Activated CD4-positive, alpha-beta memory T cell treated with anti-CD3 and anti-CD28 coated beads, Interleukin-2, amount 10 ng/mL, durations not matched to agents 7 days and 5 days (primary cell): ENCODE results near the gene PCSK7. TPM values are rescaled to one million over a fixed set of nuclear protein-coding genes. Genes with fewer than 3 reads are reported as not detected.

ENCODE experiments used
- CTCF ChIA-PET: fragments of 350-600 bp; sonication (Branson Sonifier 250); formaldehyde crosslinking; loops from one replicate; lab custom pipeline; 2021; ENCODE audit warnings: antibody characterized with exemption, inconsistent platforms; lab: Charles Lee
- POLR2A ChIA-PET: fragments of 350-600 bp; sonication (Branson Sonifier 250); formaldehyde crosslinking; loops from one replicate; lab custom pipeline; 2021; ENCODE audit warnings: antibody characterized with exemption; lab: Charles Lee
- DNase-seq: peaks from one replicate; pipeline ENCODE4 v3.0.0-alpha.2; 2020
- H3K27ac Mint-ChIP-seq: one replicate; pipeline ENCODE4 v1.8.0; 2021; ENCODE audit warnings: mild to moderate bottlenecking, mixed read lengths
- H3K27me3 Mint-ChIP-seq: one replicate; pipeline ENCODE4 v1.8.0; 2021; ENCODE audit warnings: mixed read lengths
- H3K36me3 Mint-ChIP-seq: one replicate; pipeline ENCODE4 v1.8.0; 2021; ENCODE audit warnings: low read depth, mixed read lengths
- H3K4me1 Mint-ChIP-seq: one replicate; pipeline ENCODE4 v1.8.0; 2021; ENCODE audit warnings: mixed read lengths
- H3K4me3 Mint-ChIP-seq: one replicate; pipeline ENCODE4 v1.8.0; 2021; ENCODE audit warnings: mild to moderate bottlenecking, mixed read lengths
- H3K9me3 Mint-ChIP-seq: one replicate; pipeline ENCODE4 v1.8.0; 2021; ENCODE audit warnings: mixed read lengths
- total RNA-seq, 2 experiments: library from RNA; stranded (reverse); gene quantifications; one replicate each; pipeline ENCODE4 v1.2.3, GENCODE V29; 2021

The PCSK7 gene
- total RNA-seq, 2 experiments from 2014 or later = 181 to 182 TPM

DNA sequence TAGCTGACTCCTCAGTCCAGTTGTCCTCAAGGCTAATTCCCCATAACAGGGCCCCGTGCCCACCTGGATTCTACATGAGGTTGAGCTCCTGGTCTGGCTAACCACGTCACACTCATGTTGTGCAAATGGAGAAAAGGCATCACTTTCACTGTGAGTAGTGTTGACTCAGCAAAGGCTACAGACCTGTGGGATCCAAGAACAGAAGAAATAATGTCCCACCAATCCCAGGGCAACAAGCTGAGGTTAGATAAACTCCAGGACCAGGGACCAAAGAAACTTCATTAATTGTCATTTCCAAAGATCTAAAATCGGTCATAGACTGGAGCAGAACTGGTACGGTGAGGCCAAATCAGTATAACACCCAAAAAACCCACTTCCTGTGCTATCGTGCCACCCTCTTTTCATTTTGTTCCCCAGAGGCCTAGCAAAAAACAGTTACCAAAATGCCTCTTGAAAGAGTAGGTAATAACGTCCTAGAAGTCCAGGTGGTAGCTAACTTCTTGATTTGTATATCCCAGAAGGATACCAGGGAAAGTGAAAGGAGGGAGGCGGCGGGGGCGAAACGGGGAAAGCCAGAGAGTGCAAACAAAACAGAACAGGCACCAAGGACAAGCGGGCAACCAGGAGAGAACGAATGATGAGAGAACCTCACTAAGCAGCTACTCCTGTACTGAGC is 1.4 kb downstream of the PCSK7 start:
- Mint-ChIP-seq H3K4me1 (peaks cover 52% of the 10 kb centered on the region), H3K4me3 (peak overlapping the region; percentile 100)
- POLR2A ChIA-PET = interaction anchor here (0.8 to 4.7 kb wide), 18 partner anchors 9 to 1075 kb away, joined by 3 to 55 read pairs (median 5); partner anchors contain the start of genes CEP164, PAFAH1B2, SIDT2 and SIK3

DNA sequence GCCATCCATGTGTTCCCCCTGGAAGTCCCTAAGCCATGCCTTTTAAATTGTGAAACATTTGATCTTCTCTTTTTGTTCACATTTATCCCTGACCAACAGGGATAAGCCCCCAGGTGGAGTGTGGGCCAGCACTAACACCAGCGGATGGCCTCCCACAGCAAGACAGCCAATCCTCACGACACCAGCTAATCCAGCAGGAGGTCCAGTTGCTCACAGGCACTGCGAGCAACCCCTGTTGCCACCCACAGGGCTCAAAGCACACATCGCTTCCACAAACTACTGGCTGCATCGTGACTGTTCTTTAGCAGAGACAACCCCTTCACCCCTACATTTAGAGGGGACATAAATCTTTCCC is 2.0 kb downstream of the PCSK7 start:
- H3K4me3 Mint-ChIP-seq = peak overlapping the region; percentile 100
- DNase-seq = no peak
- peaks cover 52% of the 10 kb centered on the region for H3K4me1 Mint-ChIP-seq
- no peaks in the 10 kb centered on the region for H3K27me3 Mint-ChIP-seq
- no peaks in the 10 kb centered on the region for H3K9me3 Mint-ChIP-seq
- H3K27ac Mint-ChIP-seq = peak overlapping the region; percentile 99
- peaks cover 63% of the 10 kb centered on the region for H3K36me3 Mint-ChIP-seq
- POLR2A ChIA-PET = interaction anchor here (0.8 to 4.7 kb wide), 15 partner anchors 9 to 1075 kb away, joined by 3 to 55 read pairs (median 7); partner anchors contain the start of genes CEP164, PAFAH1B2, SIDT2 and SIK3
- CTCF ChIA-PET = interaction anchor here (0.6 to 9.9 kb wide), 6 partner anchors 19 to 394 kb away, joined by 3 to 95 read pairs (median 5); partner anchors contain the start of genes CEP164 and SIDT2

More for the DNA sequence above, 1.4 kb downstream of the PCSK7 start:
- Mint-ChIP-seq H3K9me3 (no peaks in the 10 kb centered on the region), H3K27ac (peak overlapping the region; percentile 99), H3K27me3 (no peaks in the 10 kb centered on the region), H3K36me3 (peaks cover 58% of the 10 kb centered on the region)
- DNase-seq = peak; percentile 67
- CTCF ChIA-PET = interaction anchor here (1.0 to 9.9 kb wide), 8 partner anchors 20 to 394 kb away, joined by 3 to 95 read pairs (median 6); partner anchors contain the start of genes CEP164 and SIDT2

DNA sequence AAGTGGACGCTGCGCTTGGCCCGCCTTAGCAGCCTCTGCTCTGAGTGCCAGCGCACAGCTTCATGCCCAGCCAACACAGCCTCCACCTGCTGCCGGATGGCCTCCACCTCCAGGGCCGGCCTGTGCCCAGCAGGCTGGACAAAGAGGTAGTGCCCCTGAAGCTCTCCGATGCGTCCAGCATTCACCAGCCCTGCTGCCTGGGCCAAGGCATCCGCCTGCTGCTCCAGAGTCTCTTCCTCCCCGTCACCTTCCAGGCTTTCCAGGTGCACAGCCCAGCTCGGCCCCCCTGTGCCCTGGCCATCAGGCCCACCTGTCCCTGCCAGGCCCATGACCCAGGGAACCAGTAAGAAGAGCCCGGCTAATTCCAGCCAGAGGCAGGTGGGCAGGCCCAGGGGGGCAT is 2.5 kb downstream of the PCSK7 start:
- Mint-ChIP-seq H3K36me3 (peaks cover 68% of the 10 kb centered on the region), H3K4me3 (peak overlapping the region; percentile 100), H3K27me3 (no peaks in the 10 kb centered on the region), H3K27ac (peak overlapping the region; percentile 99), H3K9me3 (no peaks in the 10 kb centered on the region), H3K4me1 (peaks cover 51% of the 10 kb centered on the region)
- CTCF ChIA-PET = interaction anchor here (0.6 to 9.9 kb wide), 4 partner anchors 19 to 123 kb away, joined by 3 to 95 read pairs (median 12); partner anchors contain the start of genes CEP164 and SIDT2
- POLR2A ChIA-PET = interaction anchor here (1.1 to 4.7 kb wide), 9 partner anchors 8 to 299 kb away, joined by 3 to 55 read pairs (median 25); partner anchors contain the start of genes CEP164, PAFAH1B2, SIDT2 and SIK3
- no peak for DNase-seq

DNA sequence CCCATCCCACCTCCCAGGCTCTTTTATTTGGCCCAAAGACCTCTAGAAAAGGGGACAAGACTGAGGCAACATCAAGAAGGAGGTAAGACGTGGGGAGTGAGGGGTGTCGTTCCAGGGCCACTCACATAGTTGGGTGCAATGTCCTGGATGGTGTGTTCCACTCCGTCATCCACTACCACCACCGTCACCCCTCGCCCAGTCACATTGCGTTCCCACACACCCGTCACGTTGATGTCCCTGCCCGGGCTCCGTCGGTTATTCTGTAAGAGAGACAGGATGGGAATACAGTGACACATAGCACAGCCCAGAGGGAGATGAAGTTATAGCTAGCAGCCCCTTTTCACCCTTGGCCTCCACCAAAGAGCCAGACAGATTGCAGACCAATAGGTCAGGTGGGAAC is 3.8 kb downstream of the PCSK7 start:
- Mint-ChIP-seq H3K9me3 (no peaks in the 10 kb centered on the region), H3K36me3 (peaks cover 80% of the 10 kb centered on the region), H3K27me3 (no peaks in the 10 kb centered on the region), H3K4me3 (no peak overlapping the region), H3K4me1 (peaks cover 38% of the 10 kb centered on the region), H3K27ac (peak overlapping the region; percentile 58)
- no peak for DNase-seq
- ChIA-PET CTCF (interaction anchor here (1.3 to 9.9 kb wide), 2 partner anchors 47 to 101 kb away, joined by 4 to 95 read pairs; partner anchors contain the start of gene SIDT2), POLR2A (interaction anchor here (2.1 kb wide), 2 partner anchors 25 to 84 kb away, joined by 7 to 9 read pairs; partner anchors contain the start of gene PAFAH1B2)

DNA sequence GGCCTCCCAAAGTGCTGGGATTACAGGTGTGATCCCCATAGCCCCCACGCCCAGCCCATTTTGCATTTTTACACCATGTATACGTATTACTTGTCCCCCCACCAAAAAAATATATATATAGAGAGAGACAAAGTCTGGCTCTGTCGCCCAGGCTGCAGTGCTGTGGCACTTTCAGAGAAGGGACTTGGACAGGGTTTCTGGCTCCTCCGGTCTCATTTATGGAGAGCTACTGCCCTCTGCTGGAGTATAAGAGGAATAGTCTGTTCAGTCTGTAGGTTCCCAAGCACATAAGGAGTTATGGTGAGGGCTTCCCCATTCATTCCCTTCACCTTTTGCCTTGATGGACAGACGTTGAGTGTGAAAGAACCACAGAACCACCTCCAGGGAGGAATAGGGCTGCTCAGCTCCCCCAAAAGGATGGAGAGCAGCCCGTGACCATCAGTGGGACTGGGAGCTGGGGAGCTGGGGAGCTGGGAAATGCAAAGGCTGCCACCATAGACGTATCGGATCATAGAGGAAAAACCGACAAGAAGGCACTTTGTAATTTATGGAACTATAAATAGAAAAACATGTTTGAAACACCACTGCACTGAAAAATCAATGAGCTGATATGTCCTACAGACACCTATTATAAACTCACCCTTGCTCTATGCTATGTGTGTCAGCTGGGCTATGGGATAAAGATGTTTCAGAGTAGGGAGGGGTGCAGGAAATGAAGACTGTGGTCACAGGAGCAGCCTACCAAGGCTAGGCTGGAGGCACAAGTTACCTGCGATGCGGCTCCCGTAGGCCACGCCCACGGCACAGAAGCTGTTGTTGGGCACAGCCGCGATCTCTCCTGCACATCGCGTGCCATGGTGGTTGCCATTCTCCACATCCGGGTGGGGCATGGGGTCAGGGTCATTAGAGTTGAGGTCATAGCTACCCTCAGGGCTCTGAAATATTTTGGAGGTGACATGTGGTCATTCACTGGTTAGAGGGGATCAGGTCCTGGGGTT is 5.2 kb downstream of the PCSK7 start:
- H3K9me3 Mint-ChIP-seq = no peaks in the 10 kb centered on the region
- peak; percentile 51 for DNase-seq
- ChIA-PET CTCF (interaction anchor here (0.7 to 9.9 kb wide), 30 partner anchors 10 to 607 kb away, joined by 3 to 95 read pairs (median 4); partner anchors contain the start of genes APOA5, CEP164, PAFAH1B2 and SIDT2), POLR2A (interaction anchor here (1.0 to 2.4 kb wide), 7 partner anchors 9 to 338 kb away, joined by 3 to 17 read pairs (median 7); partner anchors contain the start of genes CEP164, PAFAH1B2 and SIDT2)
- peak overlapping the region; percentile 49 for H3K27ac Mint-ChIP-seq
- no peaks in the 10 kb centered on the region for H3K27me3 Mint-ChIP-seq
- no peak overlapping the region for H3K4me3 Mint-ChIP-seq
- H3K36me3 Mint-ChIP-seq = peaks cover 88% of the 10 kb centered on the region
- peaks cover 36% of the 10 kb centered on the region for H3K4me1 Mint-ChIP-seq

DNA sequence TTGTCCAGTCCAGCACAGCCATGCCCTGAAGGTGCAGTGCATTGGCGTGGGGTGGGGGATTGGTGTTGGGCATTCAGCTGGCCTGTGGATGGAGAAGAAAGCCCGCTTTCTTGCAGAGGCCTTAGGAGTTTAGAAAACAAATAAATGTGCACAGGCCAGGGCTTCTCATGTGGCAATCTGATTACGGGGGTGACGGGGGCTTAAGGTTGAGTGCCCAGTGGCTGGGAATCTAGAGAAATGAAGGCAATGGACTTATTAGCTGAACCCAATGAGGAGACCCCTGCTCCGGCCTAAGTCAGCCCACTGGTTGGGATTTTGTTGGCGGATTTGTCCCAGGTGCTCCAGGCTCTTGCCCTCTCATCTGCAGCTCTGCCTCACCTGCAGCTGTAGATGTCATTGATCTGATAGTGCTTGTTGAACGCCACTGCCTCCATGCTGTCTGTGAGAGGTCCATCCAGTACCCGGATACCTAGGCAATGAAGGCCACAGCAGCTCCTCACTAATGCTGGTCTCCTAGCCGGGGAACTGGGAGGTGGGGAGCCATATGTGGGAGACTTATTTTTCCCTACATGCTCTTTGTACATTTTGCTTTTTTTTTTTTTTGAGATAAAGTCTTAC is 6.2 kb downstream of the PCSK7 start:
- H3K4me3 Mint-ChIP-seq = no peak overlapping the region
- H3K4me1 Mint-ChIP-seq = peaks cover 34% of the 10 kb centered on the region
- no peaks in the 10 kb centered on the region for H3K9me3 Mint-ChIP-seq
- H3K27me3 Mint-ChIP-seq = no peaks in the 10 kb centered on the region
- peaks cover 88% of the 10 kb centered on the region for H3K36me3 Mint-ChIP-seq
- CTCF ChIA-PET = interaction anchor here (0.7 to 9.9 kb wide), 16 partner anchors 9 to 510 kb away, joined by 3 to 95 read pairs (median 5); partner anchors contain the start of genes CEP164, SIDT2 and ZPR1
- no peak overlapping the region for H3K27ac Mint-ChIP-seq
- POLR2A ChIA-PET = interaction anchor here (1.5 to 2.4 kb wide), 4 partner anchors 23 to 102 kb away, joined by 7 to 17 read pairs (median 10); partner anchors contain the start of genes CEP164, PAFAH1B2 and SIDT2
- no peak for DNase-seq

DNA sequence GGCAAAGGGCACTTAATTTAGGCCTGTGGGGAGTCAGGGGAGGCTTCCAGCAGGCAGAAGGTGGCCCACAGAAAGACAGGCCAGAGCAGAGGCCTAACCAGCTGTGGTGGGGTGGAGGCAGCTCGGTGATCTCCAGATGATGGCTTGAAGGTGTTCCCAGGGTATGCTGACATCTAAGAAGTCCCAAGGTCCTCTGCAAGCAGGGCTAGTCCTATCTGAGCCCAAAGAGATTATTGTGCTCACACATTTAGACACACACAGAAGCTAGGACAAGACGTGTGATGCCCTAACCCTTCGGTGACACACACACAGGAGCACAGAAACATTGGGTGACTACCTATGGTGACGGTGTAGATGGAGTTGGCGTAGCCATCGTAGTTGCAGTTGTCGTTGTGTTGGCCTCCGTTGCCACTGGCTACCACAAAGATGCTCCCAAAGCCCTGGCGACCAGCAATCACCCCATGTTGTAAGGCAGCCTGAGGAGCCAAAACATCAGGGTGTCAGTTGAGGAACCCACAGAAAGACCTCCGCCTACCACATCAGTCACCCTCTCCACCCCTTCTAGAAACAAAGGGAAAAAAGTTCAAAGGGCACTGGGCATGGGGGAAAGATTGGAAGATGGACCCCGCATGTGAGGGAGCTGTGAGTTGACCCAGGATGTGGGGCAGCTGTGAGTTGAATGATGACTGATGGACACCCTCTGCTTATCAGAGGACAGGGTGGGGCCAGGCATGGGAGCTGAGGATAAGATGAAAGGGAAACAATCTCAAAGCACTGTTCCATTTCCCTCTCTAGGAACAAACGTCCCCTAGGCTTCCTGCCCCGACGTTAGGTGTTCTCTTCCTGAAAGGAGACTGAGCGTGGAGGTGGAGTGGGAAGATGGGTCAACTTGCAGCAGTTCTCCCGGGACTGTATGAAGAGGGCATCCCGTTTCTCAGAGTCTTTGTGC is 7.9 kb downstream of the PCSK7 start:
- no peaks in the 10 kb centered on the region for H3K9me3 Mint-ChIP-seq
- DNase-seq = no peak
- no peak overlapping the region for H3K27ac Mint-ChIP-seq
- no peak overlapping the region for H3K4me3 Mint-ChIP-seq
- peaks cover 87% of the 10 kb centered on the region for H3K36me3 Mint-ChIP-seq
- ChIA-PET POLR2A (interaction anchor here (1.3 to 5.2 kb wide), 3 partner anchors 7 to 80 kb away, joined by 3 to 25 read pairs (median 3); partner anchors contain the start of genes PAFAH1B2, PCSK7 and RNF214), CTCF (interaction anchor here (0.6 to 9.9 kb wide), 3 partner anchors 43 to 81 kb away, joined by 3 to 95 read pairs (median 4); partner anchors contain the start of gene SIDT2)
- peaks cover 22% of the 10 kb centered on the region for H3K4me1 Mint-ChIP-seq
- no peaks in the 10 kb centered on the region for H3K27me3 Mint-ChIP-seq

DNA sequence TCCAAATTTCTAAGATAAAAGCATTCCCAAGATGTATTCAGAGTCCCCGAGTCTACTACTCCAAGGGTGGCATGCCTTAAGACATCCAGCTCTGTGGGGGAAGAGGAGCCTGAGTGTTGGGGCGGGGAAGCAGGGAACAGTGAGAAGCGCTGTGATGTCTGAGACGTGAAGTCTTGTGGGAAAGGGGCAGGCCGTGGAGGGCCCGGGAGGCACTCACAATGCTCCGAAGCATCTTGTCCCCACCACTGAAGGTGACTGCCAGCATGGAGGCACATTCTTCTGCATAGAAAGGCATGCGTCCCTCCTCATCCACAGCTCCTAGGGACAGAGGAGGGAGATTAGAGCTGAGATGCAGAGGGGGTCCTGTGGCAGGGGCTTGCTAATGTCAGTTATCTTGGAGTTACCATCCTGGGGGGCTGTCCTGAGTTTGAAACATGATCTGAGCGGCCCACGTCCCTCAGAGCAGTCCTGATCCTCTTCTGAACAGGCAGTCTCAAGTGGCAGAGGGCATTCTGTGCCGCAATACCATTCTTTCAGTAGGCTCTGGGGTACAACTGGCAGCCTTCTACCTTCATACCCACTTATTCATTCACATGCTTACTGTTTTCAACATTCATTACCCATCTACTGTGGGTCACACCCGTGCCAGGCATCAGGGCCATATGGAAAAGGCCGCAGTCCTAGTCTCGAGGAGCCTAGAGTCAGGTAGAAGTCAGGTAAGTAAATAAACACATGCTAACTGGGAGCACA is 8.7 kb downstream of the PCSK7 start:
- H3K27ac Mint-ChIP-seq = no peak overlapping the region
- ChIA-PET POLR2A (interaction anchor here (1.5 to 5.2 kb wide), 2 partner anchors 8 to 21 kb away, joined by 3 to 25 read pairs; partner anchors contain the start of genes PCSK7 and RNF214), CTCF (no interaction called here)
- no peaks in the 10 kb centered on the region for H3K27me3 Mint-ChIP-seq
- H3K4me1 Mint-ChIP-seq = peaks cover 16% of the 10 kb centered on the region
- H3K4me3 Mint-ChIP-seq = no peak overlapping the region
- no peaks in the 10 kb centered on the region for H3K9me3 Mint-ChIP-seq
- H3K36me3 Mint-ChIP-seq = peaks cover 88% of the 10 kb centered on the region
- no peak for DNase-seq

DNA sequence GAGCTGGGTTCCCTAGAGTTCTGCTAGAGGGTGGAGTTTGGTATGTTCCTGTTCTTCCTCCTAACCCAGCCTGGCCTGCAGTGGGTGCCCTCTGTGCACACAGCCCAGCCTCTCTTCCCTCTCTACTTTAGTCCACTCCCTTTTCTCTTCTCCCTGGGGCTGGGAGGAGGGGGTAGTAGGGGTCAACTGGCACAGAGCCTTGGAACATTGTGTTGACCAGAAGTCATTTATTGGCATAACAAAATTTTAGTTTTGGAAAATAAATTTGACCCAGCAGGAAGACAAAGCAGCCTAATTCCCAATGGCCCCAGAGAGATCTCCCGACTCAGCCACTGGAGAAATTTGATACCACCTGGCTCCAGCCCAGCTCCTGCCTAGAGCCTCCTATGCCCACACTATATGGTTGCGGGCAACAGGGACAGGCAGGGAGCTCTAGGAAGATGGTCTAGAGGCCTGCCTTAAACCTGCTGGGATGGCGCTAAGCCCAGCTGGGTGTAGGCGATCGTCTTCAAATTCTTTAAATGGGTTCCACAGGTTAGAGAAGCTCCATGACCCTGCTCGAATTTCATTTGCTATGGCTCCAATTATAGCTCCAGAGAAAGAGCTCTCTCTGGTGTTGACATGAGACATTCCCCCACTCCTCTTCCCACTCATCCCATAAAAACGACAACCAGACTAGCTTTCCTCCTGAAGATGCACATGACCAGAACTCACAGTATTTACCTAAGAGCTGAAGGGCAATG is 9.9 kb downstream of the PCSK7 start:
- Mint-ChIP-seq H3K36me3 (peaks cover 89% of the 10 kb centered on the region), H3K9me3 (no peaks in the 10 kb centered on the region), H3K4me3 (no peak overlapping the region), H3K4me1 (peaks cover 9% of the 10 kb centered on the region), H3K27me3 (no peaks in the 10 kb centered on the region), H3K27ac (no peak overlapping the region)
- no peak for DNase-seq
- CTCF ChIA-PET = interaction anchor here (0.7 to 1.4 kb wide), 2 partner anchors 11 to 464 kb away, joined by 4 read pairs; no protein-coding TSS in a partner anchor
- POLR2A ChIA-PET = interaction anchor here (0.7 to 5.2 kb wide), 4 partner anchors 9 to 435 kb away, joined by 3 to 25 read pairs (median 4); partner anchors contain the start of genes PCSK7 and RNF214
